ENCODE data around the gene TMEM17. TPM values are rescaled to one million over a fixed set of nuclear protein-coding genes. Genes with fewer than 3 reads are reported as not detected.
A peak's percentile ranks its signal among the peaks of the same experiment; 100 is the strongest.

The TMEM17 gene, protein sequence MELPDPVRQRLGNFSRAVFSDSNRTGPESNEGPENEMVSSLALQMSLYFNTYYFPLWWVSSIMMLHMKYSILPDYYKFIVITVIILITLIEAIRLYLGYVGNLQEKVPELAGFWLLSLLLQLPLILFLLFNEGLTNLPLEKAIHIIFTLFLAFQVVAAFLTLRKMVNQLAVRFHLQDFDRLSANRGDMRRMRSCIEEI
- total RNA-seq (2014; rRNA removed; shearing (Covaris generic)) (0.94 and 3.0 TPM in 2 replicates), polyA plus RNA-seq (2016; fragmentation: Nextera tagmentation; extraction: Ambion mirVana) (1.2 and 1.7 TPM in 2 replicates)
- long read RNA-seq, partial matches to known transcripts: 0 of 1 reads
- long read RNA-seq, other reads (novel, unspliced or antisense): 0 of 1 reads

DNA sequence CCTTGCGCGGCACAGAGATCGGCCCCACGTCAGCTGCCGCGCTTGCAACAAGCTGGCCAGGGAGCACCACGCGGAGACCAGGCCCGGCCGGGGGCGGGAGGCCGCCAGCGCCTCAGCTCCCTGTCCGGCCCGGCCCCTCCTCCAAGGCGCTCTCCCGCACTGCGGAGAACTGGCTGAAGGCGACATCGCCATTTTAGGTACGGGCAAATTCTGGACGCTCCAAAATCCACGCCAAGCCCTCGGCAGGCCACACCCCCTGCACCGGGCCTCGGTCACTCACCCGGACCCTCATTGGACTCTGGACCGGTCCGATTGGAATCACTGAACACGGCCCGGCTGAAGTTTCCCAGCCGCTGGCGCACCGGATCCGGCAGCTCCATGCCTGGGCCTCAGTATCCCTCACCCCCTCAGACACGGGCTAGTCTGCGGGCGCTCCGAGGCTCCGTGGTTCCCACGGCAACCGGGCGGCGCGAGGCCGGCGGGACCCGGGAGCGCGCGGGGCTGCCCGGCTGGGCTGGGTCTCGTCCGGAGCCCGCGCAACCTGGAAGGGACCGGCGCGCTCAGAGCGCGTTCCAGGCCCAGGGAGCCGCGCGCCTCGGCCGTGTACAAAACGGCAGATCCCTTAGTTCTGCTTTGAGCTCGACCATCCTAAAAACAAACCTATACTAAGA, at the start of gene TMEM17:
TMEM17 (minus strand) TSS at position 446 of the 671 bp plus-strand sequence; CDS start at position 380, 66 bp downstream.
- Histone ChIP-seq H3K79me2 (replicated peaks; ENCODE audit: insufficient read depth) (no peaks in the 10 kb centered on the region), H4K20me1 (replicated peaks; ENCODE audit: insufficient read depth) (no peaks in the 10 kb centered on the region), H3K27ac (ENCODE audit: low read depth) (peak within 1 kb of the TSS; percentile 82), H2AFZ (peak within 1 kb of the TSS; percentile 95), H3K4me1 (ENCODE audit: insufficient read depth) (0 out of 2 replicates have a peak, but pooled peaks cover 4% of the 10 kb centered on the region), H3K27me3 (ENCODE audit: insufficient read depth) (no peaks in the 10 kb centered on the region), H3K9me2 (ENCODE audit: insufficient read depth) (no peaks in the 10 kb centered on the region), H3K4me2 (peak within 1 kb of the TSS; percentile 81), H3K4me3 (peak within 1 kb of the TSS; percentile 68), H3K36me3 (ENCODE audit: insufficient read depth) (no peaks in the 10 kb centered on the region), H3F3A (replicated peaks; ENCODE audit: low read depth) (no peaks in the 10 kb centered on the region)
- Mint-ChIP-seq H3K4me1 (peaks cover 11% of the 10 kb centered on the region), H3K27me3 (ENCODE audit: insufficient read depth, low read depth, poor library complexity) (peaks cover 6% of the 10 kb centered on the region), H3K9me3 (no peaks in the 10 kb centered on the region), H3K36me3 (ENCODE audit: low read depth) (no peaks in the 10 kb centered on the region), H3K27ac (peak within 1 kb of the TSS; percentile 94), H3K4me3 (peak within 1 kb of the TSS; percentile 87)
- ATAC-seq (peak; percentile 94), DNase-seq (ENCODE audit: low spot score) (peak; percentile 95)
- TF ChIP-seq CREB1 (CRISPR knock-in tag; IDR thresholded peaks at IDR 0.05; ENCODE audit: low read depth) (peak; percentile 11; the same call in 1 of the 2 replicates), POLR2AphosphoS5 (IDR thresholded peaks at IDR 0.05; ENCODE audit: low read depth) (peak; percentile 40; the same call in 1 of the 2 replicates), EZH2 (IDR thresholded peaks at IDR 0.05; ENCODE audit: low read depth, unreplicated experiment) (no peak), JUNB (IDR thresholded peaks at IDR 0.05; ENCODE audit: unreplicated experiment) (no peak), ZNF331 (CRISPR knock-in tag; IDR thresholded peaks at IDR 0.05; ENCODE audit: low read depth) (no peak)
- TF ChIP-seq, protein P1, sequence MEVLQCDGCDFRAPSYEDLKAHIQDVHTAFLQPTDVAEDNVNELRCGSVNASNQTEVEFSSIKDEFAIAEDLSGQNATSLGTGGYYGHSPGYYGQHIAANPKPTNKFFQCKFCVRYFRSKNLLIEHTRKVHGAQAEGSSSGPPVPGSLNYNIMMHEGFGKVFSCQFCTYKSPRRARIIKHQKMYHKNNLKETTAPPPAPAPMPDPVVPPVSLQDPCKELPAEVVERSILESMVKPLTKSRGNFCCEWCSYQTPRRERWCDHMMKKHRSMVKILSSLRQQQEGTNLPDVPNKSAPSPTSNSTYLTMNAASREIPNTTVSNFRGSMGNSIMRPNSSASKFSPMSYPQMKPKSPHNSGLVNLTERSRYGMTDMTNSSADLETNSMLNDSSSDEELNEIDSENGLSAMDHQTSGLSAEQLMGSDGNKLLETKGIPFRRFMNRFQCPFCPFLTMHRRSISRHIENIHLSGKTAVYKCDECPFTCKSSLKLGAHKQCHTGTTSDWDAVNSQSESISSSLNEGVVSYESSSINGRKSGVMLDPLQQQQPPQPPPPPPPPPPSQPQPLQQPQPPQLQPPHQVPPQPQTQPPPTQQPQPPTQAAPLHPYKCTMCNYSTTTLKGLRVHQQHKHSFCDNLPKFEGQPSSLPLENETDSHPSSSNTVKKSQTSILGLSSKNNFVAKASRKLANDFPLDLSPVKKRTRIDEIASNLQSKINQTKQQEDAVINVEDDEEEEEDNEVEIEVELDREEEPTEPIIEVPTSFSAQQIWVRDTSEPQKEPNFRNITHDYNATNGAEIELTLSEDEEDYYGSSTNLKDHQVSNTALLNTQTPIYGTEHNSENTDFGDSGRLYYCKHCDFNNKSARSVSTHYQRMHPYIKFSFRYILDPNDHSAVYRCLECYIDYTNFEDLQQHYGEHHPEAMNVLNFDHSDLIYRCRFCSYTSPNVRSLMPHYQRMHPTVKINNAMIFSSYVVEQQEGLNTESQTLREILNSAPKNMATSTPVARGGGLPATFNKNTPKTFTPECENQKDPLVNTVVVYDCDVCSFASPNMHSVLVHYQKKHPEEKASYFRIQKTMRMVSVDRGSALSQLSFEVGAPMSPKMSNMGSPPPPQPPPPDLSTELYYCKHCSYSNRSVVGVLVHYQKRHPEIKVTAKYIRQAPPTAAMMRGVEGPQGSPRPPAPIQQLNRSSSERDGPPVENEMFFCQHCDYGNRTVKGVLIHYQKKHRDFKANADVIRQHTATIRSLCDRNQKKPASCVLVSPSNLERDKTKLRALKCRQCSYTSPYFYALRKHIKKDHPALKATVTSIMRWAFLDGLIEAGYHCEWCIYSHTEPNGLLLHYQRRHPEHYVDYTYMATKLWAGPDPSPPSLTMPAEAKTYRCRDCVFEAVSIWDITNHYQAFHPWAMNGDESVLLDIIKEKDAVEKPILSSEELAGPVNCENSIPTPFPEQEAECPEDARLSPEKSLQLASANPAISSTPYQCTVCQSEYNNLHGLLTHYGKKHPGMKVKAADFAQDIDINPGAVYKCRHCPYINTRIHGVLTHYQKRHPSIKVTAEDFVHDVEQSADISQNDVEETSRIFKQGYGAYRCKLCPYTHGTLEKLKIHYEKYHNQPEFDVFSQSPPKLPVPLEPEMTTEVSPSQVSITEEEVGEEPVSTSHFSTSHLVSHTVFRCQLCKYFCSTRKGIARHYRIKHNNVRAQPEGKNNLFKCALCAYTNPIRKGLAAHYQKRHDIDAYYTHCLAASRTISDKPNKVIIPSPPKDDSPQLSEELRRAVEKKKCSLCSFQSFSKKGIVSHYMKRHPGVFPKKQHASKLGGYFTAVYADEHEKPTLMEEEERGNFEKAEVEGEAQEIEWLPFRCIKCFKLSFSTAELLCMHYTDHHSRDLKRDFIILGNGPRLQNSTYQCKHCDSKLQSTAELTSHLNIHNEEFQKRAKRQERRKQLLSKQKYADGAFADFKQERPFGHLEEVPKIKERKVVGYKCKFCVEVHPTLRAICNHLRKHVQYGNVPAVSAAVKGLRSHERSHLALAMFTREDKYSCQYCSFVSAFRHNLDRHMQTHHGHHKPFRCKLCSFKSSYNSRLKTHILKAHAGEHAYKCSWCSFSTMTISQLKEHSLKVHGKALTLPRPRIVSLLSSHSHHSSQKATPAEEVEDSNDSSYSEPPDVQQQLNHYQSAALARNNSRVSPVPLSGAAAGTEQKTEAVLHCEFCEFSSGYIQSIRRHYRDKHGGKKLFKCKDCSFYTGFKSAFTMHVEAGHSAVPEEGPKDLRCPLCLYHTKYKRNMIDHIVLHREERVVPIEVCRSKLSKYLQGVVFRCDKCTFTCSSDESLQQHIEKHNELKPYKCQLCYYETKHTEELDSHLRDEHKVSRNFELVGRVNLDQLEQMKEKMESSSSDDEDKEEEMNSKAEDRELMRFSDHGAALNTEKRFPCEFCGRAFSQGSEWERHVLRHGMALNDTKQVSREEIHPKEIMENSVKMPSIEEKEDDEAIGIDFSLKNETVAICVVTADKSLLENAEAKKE (CRISPR knock-in tag; IDR thresholded peaks at IDR 0.05): no peak
- TF ChIP-seq, protein P2, sequence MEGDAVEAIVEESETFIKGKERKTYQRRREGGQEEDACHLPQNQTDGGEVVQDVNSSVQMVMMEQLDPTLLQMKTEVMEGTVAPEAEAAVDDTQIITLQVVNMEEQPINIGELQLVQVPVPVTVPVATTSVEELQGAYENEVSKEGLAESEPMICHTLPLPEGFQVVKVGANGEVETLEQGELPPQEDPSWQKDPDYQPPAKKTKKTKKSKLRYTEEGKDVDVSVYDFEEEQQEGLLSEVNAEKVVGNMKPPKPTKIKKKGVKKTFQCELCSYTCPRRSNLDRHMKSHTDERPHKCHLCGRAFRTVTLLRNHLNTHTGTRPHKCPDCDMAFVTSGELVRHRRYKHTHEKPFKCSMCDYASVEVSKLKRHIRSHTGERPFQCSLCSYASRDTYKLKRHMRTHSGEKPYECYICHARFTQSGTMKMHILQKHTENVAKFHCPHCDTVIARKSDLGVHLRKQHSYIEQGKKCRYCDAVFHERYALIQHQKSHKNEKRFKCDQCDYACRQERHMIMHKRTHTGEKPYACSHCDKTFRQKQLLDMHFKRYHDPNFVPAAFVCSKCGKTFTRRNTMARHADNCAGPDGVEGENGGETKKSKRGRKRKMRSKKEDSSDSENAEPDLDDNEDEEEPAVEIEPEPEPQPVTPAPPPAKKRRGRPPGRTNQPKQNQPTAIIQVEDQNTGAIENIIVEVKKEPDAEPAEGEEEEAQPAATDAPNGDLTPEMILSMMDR (conservative IDR thresholded peaks at IDR 0.05; ENCODE audit: low read depth in 2 of 2): no peak
- TF ChIP-seq, protein P3, sequence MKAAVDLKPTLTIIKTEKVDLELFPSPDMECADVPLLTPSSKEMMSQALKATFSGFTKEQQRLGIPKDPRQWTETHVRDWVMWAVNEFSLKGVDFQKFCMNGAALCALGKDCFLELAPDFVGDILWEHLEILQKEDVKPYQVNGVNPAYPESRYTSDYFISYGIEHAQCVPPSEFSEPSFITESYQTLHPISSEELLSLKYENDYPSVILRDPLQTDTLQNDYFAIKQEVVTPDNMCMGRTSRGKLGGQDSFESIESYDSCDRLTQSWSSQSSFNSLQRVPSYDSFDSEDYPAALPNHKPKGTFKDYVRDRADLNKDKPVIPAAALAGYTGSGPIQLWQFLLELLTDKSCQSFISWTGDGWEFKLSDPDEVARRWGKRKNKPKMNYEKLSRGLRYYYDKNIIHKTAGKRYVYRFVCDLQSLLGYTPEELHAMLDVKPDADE (IDR thresholded peaks at IDR 0.05): peak; percentile 75
